ENCODE measurements around the gene PAIP2.

DNA sequence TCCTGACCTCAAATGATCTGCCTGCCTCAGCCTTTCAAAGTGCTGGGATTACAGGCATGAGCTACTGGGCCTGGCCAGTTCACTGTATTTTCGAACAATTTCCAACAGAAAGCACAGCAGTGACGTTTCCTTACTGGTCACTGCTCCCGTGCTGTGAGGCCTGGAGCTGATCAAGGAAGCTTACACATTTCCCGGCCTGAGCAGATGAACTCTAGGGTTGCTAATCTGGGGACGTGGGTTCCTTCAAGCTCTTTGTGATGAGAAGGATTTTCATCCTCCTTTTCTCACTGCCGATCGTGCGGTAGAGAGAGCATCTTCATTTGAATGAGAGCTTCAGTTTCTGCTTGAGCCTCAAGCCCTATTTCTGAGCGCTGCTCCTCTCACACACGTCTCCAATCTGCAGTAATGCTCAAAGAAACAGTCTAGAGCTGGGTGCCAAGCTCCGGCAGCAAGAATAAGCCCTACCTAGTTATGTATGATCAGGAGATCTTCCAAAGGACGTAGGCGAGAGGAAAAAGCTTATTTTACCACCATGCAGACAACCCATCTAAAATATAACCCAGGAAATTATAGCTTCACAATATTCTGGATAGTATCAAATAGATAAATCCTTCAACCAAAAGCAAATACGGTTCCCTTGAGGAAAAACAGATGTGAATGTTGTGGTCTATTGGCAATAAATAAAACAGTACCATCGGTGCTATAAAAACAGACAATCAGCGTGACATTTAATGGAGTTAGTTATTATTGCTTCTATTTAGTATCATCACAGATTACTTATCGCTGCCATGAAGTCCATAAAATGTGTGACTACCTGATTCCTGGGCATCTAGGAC lies 69.6 kb downstream of the PAIP2 start:
- TF ChIP-seq, protein P1, sequence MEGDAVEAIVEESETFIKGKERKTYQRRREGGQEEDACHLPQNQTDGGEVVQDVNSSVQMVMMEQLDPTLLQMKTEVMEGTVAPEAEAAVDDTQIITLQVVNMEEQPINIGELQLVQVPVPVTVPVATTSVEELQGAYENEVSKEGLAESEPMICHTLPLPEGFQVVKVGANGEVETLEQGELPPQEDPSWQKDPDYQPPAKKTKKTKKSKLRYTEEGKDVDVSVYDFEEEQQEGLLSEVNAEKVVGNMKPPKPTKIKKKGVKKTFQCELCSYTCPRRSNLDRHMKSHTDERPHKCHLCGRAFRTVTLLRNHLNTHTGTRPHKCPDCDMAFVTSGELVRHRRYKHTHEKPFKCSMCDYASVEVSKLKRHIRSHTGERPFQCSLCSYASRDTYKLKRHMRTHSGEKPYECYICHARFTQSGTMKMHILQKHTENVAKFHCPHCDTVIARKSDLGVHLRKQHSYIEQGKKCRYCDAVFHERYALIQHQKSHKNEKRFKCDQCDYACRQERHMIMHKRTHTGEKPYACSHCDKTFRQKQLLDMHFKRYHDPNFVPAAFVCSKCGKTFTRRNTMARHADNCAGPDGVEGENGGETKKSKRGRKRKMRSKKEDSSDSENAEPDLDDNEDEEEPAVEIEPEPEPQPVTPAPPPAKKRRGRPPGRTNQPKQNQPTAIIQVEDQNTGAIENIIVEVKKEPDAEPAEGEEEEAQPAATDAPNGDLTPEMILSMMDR (IDR thresholded peaks at IDR 0.05; ENCODE audit: insufficient read depth, low read length), result no peak
- TF ChIP-seq POLR2AphosphoS5 (IDR thresholded peaks at IDR 0.05; ENCODE audit: low read depth), result no peak
- no peak for TF ChIP-seq SPI1 (IDR thresholded peaks at IDR 0.05; ENCODE audit: borderline replicate concordance, low read depth)
- TF ChIP-seq, protein P2, sequence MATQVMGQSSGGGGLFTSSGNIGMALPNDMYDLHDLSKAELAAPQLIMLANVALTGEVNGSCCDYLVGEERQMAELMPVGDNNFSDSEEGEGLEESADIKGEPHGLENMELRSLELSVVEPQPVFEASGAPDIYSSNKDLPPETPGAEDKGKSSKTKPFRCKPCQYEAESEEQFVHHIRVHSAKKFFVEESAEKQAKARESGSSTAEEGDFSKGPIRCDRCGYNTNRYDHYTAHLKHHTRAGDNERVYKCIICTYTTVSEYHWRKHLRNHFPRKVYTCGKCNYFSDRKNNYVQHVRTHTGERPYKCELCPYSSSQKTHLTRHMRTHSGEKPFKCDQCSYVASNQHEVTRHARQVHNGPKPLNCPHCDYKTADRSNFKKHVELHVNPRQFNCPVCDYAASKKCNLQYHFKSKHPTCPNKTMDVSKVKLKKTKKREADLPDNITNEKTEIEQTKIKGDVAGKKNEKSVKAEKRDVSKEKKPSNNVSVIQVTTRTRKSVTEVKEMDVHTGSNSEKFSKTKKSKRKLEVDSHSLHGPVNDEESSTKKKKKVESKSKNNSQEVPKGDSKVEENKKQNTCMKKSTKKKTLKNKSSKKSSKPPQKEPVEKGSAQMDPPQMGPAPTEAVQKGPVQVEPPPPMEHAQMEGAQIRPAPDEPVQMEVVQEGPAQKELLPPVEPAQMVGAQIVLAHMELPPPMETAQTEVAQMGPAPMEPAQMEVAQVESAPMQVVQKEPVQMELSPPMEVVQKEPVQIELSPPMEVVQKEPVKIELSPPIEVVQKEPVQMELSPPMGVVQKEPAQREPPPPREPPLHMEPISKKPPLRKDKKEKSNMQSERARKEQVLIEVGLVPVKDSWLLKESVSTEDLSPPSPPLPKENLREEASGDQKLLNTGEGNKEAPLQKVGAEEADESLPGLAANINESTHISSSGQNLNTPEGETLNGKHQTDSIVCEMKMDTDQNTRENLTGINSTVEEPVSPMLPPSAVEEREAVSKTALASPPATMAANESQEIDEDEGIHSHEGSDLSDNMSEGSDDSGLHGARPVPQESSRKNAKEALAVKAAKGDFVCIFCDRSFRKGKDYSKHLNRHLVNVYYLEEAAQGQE (IDR thresholded peaks at IDR 0.05; ENCODE audit: insufficient replicate concordance, low read depth), result no peak
- no peak for TF ChIP-seq GABPA (IDR thresholded peaks at IDR 0.05; ENCODE audit: low read depth)
